Brain microvascular endothelial cell (primary cell): Measurements from ENCODE around the gene HARBI1.

ENCODE experiments used
- DNase-seq: peaks from one replicate; pipeline ENCODE4 v3.0.0-alpha.2; 2020
- H3K27ac ChIP-seq: fragments of 250-450 bp; sonication (Bioruptor Pico); 2 replicates; pipeline ENCODE4 v1.5.1; 2020; ENCODE audit warnings: mild to moderate bottlenecking, moderate library complexity
- H3K27me3 ChIP-seq: fragments of 250-450 bp; sonication (Bioruptor Pico); replicated peaks from 2 replicates; pipeline ENCODE4 v1.5.1; 2020; ENCODE audit warnings: mild to moderate bottlenecking
- H3K36me3 ChIP-seq: fragments of 250-450 bp; sonication (Bioruptor Pico); replicated peaks from 2 replicates; pipeline ENCODE4 v1.5.1; 2020; ENCODE audit warnings: mild to moderate bottlenecking
- H3K4me3 ChIP-seq: 2 replicates; pipeline ENCODE4 v1.5.1; 2011; ENCODE audit warnings: low read depth, mild to moderate bottlenecking, control low read depth, low read length, moderate library complexity
- CTCF ChIP-seq: IDR thresholded peaks from 2 replicates; pipeline ENCODE4 v1.5.1; 2011; ENCODE audit warnings: low read depth, mild to moderate bottlenecking, moderate library complexity, low read length, control low read depth, inconsistent platforms; ENCODE audit errors: missing control alignments
- in situ Hi-C: cut with HindIII; loops from 2 replicates; pipeline ENCODE4 v1.10.0; 2017; ENCODE audit warnings: low sequenced_read_pairs, low pct_ligation_motif_present

Gene HARBI1

GRCh38 chr11:46617972-46618314 is 916 bp upstream of the HARBI1 start:
- no peak for TF ChIP-seq CTCF
- peak overlapping the region; percentile 100 for H3K27ac ChIP-seq
- in situ Hi-C loops: no loop called here
- no peaks in the 10 kb centered on the region for H3K27me3 ChIP-seq
- no peak for DNase-seq
- H3K4me3 ChIP-seq: peak overlapping the region; percentile 100
- H3K36me3 ChIP-seq: peaks cover 8% of the 10 kb centered on the region

- no peak for DNase-seq
- H3K27me3 ChIP-seq: no peaks in the 10 kb centered on the region
- peaks cover 8% of the 10 kb centered on the region for H3K36me3 ChIP-seq
- peak overlapping the region; percentile 100 for H3K27ac ChIP-seq
- in situ Hi-C loops: no loop called here
- H3K4me3 ChIP-seq: peak overlapping the region; percentile 100
- no peak for TF ChIP-seq CTCF
Measured at GRCh38 chr11:46616551-46617133, 385 bp downstream of the HARBI1 start.

- H3K4me3 ChIP-seq: no peak overlapping the region
- DNase-seq: peak; percentile 16
- no peak for TF ChIP-seq CTCF
- H3K36me3 ChIP-seq: peaks cover 8% of the 10 kb centered on the region
- no peaks in the 10 kb centered on the region for H3K27me3 ChIP-seq
- in situ Hi-C loops: no loop called here
- no peak overlapping the region for H3K27ac ChIP-seq
Measured at GRCh38 chr11:46615756-46616155, 1.3 kb downstream of the HARBI1 start.

GRCh38 chr11:46612326-46612725 is 4.7 kb downstream of the HARBI1 start:
- Histone ChIP-seq H3K36me3 (no peaks in the 10 kb centered on the region), H3K27ac (no peak overlapping the region), H3K4me3 (no peak overlapping the region), H3K27me3 (no peaks in the 10 kb centered on the region)
- no peak for TF ChIP-seq CTCF
- DNase-seq: no peak
- in situ Hi-C loops: no loop called here

- Histone ChIP-seq H3K27ac (no peak overlapping the region), H3K4me3 (no peak overlapping the region), H3K36me3 (no peaks in the 10 kb centered on the region), H3K27me3 (no peaks in the 10 kb centered on the region)
- no peak for TF ChIP-seq CTCF
- DNase-seq: no peak
- in situ Hi-C loops: no loop called here
Measured at GRCh38 chr11:46611526-46612304, 5.3 kb downstream of the HARBI1 start.
